GM21360 (cell line): ENCODE measurements around the gene TTC28.

Source experiments
- ATAC-seq: cut with Tn5 transposase; IDR thresholded peaks from one replicate; pipeline ENCODE4 v1.9.1; 2021; ENCODE audit warnings: mild to moderate bottlenecking, moderate library complexity; ENCODE audit not compliant: unreplicated experiment

The TTC28 gene

DNA sequence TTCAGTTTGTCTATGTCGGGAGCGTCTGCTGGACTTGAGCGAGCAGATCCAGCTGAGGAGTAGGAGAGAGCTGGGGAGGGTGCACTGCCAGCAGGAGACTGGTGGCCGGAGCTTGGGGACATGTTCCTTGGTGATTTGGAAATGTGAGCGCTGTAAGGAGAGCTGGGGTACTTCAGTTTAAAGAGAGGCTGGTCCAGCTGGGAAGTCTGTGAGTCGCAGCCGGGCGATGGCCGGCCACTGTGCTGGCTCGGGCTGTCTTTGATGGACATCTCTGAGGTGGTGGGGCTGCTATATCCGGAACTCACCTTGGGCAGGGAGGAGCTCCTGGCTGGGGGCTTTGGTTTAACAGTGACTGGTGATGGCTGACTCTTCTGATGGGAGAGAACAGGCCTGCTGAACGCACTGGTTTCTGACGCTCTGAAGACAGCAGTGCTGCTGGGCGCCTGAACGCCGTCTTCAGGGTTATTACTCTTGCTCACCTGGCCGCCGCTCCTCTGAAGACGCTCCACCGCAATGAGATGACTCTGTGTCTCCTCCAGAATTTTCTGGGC is 696.9 kb downstream of the TTC28 start:
- no peak for ATAC-seq

DNA sequence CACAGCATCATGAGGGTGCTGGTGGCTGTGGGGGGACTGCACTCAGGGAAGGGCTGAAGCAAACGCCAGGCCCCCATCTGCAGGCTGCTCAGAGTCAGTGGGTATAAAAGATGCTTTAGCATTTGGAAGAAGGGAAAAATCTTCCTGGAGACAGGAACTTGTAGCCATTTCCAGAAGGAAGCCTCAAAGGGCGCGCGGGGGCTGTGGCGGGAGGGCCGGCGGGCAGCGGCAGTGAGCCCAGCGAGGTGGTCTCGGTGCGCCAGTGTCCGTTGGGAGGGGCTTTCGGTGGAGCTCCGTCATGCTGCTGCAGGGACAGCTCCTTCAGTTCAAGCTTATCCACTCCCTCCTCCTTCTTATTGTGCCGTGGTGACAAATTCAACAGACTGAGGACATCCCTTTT is 697.5 kb downstream of the TTC28 start:
- no peak for ATAC-seq

DNA sequence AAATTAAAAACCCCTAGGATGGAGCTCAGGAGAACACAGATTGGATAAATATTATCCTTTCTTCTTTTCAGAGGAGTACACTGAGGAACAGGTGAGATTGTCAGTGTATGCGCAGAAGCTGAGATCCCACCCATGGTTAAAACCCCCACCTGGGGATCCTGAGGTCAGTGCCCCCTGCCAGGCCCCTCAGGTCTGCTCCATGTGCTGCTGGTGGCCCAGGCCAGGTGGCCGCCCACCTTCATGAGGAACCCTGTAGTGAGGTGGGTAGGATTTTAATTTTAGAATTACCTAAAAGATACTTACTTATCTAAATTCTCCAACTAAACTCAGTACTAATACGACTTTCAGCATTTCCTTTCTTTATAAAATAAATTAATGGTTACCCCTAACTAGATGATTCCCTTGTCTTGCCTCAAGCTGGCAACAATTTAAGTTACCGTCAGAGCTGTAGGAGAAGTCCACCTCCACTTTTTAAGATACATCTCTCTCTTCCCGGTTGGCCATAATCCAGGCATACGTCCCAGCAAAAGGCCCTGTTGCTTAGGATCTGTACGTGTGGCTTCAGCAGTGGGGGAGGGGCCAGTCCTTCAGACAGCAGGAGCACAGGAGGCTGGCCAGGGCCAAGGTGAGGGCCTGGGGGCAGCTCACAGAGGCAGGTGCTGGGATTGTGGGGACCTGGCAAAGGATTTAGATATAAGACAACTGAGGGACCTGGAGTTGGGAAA is 699.1 kb downstream of the TTC28 start:
- no peak for ATAC-seq

DNA sequence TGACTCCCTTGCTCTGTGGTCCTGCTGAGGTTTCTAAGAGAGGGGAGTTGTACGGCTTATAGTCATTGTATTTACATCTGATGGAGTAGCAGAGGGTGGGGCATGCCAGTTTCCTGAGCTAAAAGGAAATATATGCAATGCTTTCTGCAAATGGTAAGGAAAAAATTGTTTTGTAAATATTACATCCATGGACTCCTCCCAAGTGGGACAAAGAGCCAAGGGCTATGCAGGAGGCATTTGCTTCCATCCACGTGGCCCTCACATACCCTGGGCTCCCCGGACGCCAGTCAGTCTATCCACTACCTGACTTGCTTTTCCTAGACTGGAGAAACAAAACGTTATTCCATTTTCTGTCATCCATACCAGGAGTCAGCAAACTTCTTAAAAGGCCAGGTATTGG is 700.8 kb downstream of the TTC28 start:
- ATAC-seq, result no peak

DNA sequence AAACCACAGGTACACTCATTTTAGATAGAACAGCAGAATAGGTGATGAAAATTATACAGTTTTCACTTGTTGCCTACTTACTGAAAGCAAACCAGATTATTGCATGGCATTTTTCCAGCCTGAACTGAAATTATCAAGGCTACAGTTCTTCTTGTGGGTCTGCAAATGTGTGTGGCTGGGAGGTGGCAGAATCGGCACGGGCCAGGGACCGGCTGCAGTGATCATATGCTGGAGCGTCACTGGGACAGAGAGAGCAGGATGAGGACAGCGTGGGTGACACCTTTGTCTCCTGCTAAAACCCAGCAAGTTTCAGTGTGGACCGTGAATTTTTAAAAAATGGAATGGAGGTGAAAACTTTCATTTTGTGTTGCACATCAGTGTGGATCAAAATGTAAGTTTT is 701.3 kb downstream of the TTC28 start:
- no peak for ATAC-seq

DNA sequence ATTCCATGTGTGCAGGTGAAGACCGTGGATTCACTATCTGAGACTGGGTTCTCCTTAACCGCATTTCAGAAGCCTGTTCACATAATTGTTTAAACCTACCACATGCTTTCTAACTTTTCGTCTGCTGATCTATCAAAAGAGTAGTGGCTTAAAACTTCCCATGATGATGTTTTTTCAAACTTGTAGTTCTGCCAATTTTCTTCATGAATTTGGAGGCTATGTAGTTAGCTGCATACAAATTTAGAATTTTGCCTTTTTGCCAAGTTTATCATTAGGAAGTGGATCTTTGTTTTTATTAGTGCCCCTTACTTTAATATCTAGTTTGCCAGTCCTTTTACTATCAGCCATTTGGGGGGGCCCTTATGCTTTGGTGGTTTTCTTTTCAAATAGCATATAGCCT is 703.1 kb downstream of the TTC28 start:
- no peak for ATAC-seq

DNA sequence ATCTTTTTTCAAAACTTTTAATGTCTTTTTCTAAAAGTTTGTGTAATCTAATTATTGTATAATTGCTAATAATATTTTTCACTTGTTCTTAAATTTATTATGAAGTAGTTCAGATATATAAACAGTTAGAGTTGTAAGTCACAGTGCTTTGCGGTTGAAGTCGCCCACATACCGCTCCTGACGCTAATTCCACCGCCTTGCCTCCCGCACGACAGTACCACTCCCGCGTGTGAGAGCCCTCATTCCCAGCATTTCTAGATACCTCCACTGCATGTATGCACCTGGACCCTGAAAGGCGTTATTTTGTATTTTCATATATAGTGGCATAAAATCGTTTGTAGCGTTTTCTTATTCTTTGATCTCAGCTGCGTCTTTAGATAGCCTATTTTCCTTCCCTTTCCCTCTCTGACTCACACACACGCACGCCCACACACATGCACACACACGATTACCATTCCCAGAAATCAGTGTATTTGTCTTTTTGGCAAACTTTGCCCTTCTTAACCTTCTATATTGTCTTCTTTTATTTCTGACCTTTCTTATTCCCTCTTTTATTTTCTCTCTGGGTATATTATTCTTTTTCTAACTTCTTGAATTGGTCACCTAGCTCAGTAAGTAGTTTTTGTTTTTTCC is 704.1 kb downstream of the TTC28 start:
- no peak for ATAC-seq

DNA sequence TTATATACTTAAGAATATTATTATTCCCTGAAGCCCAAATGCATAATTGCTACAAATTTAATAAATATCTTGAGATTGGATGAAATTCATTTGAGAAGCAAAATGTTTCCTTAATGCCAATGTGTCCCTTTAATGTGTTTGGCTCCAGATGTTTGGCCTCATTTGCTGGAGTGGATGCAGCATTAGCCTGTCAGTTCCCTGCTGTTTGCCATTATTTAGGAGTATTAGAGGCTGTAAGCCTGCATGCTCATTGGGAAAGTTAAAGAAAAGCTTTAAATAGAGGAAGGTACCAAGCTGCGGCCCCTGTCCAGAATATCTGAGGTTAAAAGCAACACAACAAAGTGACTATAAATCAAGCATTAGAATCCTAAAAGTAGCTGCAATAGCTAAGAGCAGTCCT is 705.8 kb downstream of the TTC28 start:
- no peak for ATAC-seq

DNA sequence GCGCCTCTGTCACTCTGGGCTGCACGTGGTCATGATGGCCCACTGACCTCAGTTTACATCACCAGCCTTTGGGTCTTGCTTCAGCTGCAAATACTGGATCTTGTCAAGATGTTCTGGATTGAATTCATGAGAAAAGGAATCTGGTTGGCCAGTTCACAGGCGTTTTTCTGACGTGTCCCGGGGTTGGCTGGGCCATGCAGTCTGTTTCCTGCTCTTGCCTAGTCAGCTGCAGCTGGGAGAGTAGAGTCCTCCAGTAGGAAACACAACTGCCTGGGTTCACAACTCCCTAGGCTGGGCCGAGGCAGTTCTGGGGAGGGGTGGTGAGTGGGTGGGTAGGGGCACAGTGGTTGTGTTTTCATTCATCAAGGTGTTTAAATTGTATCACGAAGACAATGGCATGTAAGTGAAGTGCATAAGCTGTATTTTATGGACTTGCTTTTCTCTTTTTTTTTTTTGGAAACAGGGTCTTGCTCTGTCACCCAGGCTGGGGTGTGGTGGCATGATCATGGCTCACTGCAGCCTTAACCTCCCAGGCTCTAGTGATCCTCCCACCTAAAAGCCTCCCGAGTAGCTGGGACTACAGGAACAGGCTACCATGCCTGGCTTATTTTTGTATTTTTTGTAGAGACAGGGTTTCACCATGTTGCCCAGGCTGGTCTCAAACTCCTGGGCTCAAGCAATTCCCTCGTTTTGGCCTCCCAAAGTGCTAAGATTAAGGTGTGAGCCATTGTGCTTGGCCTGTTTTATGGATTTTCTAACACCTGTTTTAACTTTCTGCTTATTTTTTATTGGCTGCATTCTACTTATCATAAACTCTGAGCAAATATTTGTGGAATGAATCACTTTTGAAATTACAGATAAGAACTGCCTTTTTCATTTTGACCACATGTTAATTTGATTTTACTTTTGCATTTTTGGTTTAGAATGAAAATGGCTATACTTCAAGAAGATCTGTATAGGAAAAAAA is 706.6 kb downstream of the TTC28 start:
- ATAC-seq, result no peak

DNA sequence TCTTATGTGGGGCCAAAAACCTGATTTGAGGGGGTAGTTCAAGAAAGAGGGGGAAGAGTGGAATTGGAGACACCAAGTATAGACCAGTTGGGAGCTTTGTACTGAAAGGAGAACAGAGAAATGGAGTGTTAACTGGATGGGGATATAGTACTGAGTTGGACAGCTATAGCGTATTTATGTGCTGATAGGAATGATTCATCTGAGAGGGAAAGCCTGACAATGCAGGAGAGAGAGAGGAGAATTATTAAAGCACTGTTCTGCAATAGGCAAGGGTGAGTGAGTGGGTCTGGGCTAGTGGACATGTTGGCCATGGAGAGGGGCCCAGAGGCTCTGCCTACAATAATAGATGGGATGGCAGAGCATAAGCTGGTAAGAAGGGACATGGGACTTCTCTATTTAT is 707.7 kb downstream of the TTC28 start:
- ATAC-seq, result no peak

DNA sequence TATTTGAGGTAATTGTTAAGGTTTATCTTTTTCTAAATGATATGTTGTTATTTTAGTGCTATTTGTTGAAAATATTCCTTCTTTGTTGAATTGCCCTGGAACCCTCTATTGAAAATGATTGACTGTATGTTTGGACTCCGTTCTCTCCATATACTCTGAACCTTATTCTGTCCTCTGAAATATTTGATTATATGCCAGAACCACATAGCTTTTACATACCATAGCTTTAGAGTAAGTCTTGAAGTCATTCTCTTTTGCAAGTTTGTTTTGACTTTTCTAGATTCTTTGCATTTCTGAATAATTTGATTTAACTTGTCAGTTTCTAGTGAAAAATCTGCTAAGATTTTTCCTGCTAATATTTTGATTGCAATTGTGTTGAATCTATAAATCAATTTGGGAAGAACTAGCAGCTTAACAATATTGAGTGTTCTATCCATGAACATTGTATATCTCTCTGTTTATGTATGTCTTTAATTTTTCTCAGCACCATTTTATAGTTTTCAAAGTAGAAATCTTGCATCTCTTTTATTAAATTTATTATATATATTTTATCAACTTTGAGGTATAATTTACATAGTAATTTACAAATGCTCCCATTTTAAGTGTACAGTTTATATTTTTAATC is 708.9 kb downstream of the TTC28 start:
- no peak for ATAC-seq

DNA sequence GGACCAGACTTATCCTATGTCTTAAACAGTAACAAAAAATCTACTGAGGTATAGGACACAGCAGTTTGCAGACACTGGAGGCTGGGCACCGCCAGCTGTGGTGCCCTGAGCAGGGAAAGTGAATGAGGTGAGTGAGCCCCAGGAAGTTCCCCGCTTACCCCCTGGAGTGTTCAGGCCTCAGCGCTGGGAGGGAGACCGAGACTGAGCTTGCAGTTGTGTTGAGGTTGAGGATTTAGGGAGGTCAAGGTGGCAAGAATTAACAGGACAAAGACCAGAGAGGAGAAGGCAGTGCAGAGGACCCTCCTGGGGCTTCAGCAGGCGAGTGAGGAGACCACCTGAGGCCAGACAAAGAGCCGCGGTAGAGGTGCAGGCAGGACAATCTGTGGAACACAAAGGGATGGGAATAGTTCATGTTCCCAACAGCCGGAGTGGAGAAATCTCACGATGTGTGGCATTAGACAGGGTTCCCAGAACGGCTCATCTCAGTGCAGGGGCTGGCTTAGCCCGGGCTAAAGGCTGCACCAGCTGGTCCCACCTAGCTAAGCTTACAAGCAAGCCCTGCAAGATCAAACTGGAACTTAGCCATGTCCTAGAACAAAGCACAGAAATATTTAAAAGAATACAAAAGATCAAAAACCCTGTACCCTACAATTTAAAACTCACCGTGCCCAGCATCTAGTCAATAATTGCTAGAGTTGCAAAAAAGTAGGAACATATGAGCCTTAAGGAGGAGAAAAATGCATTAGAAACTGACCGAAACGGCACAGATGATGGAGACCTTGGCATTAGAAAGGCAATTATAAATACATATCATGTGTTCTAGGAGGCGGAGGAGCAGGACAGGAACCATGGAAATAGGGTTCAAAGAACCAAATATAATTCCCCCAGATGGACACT is 713.2 kb downstream of the TTC28 start:
- no peak for ATAC-seq

DNA sequence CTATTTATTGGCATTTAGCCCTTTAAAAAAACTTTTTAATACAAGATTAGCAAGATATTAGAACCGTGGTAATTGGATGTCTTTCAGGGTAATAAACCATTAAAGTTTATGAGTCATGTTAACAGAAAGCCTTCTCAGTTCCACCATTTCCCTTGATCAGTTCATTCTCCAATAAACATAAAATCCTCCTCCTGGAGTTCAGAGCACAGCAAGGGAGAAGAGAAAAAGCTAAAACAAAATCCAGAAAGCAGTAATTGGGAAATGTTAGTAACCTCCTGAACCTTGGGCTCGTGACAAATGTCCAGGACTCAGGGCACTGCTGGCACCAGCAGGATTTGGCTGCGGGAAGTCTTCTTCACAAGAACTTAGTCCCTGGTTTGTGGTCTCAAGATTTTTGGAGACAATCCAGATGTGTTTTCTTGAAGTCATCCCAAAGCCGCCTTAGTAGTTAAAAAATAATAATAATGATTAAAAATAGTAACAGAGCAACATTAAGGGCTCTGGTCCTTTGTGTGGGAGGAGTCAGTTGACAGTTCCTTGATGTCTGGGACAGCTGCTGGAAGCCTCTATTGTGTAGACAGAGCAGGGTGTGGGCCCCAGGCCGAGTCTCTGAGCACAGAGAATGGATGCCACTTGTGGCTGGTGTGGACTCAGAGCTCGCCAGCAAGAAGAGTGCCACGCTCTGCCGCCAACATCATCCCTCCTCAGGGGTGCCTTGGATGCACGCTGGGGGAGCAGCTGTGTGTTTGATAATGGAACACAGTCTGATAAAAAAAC is 717.2 kb downstream of the TTC28 start:
- no peak for ATAC-seq

DNA sequence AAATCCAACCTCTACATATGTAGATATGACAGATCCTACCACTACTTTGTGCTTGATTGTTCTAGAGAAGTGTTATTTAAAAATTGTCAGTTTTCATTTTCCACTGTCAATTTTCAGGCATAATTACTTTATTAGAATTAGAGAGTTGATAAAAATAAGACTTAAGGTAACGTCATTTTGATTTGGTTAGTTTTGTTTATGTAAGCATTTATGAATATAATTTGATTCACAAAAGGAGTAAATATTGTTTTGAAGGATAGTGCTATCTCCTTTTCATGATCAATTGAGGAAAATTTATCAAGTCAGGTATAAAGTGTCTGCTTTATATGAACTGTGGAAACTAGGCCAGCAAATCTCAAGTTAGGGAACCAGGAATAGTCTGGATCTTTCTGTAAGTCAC is 718.0 kb downstream of the TTC28 start:
- no peak for ATAC-seq

DNA sequence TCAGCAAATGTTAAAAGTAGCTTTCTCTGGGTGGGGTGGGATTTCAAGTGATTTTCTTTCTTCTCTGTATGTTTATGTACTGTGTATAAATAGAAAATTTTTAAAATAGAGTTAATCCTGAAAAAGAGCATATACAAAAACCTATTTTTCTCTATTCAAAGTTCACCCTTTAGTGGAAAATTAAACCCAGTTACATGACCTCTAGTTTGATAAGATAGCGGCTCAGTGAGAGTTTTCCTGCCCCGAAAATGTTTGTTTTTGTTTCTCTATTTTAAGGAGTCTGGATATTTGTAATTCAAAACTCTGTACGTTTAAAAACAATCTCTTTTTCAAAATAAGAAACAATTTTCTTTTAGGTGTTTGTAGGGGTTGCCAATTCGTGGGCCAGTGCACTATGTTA is 718.5 kb downstream of the TTC28 start:
- ATAC-seq, result no peak

DNA sequence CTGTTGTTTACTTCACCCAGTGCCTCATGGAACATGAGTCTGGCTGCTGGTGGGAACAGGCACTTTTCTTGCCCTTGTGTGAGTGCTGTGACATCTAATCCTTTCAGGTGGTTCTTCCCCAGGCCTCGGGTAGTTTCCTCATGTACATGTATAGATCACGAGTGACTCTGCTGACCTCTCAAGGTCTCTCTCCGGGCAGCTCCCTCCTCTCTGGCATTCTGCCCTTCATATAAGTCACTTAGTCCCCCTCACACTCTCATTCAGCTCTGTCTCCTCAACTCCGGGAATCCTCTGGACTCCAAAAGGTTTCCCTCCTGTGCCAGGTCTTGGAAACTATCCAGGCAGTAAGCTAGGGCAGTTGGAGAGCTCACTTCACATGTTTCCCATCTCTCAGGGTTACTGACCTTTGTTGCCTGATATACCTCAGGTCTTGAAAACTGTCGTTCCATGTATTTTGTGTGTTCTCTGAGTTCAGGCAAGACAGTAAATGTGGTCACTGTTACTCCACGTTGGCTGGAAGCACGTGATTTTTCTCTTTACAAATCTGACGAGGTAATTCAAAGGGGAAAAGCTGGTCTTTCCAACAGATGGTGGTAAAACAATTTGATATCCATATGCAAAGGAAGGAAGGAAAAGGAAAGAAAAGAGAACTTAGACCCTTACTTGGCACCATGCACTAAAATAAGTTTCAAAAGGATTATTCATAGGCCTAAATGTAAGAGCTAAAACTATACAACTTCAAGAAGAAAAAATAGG is 720.1 kb downstream of the TTC28 start:
- no peak for ATAC-seq

DNA sequence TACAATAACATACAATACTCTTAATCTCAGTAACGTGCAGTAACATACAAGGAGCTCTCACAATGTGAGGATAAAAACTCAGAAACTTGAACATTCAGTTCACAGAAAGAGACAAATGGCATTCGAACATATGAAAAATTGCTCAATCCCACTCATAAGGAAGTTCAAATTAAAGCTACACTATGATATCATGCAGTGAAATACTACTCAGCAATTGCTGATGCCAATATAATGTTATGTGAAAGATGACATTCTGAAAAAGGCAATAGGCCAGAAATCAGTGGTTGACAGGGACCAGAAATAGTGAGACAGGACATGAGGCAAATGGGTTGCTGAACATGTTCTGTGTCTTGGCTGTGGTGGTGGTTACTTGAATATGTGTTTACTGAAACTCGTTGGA is 726.9 kb downstream of the TTC28 start:
- ATAC-seq, result no peak

DNA sequence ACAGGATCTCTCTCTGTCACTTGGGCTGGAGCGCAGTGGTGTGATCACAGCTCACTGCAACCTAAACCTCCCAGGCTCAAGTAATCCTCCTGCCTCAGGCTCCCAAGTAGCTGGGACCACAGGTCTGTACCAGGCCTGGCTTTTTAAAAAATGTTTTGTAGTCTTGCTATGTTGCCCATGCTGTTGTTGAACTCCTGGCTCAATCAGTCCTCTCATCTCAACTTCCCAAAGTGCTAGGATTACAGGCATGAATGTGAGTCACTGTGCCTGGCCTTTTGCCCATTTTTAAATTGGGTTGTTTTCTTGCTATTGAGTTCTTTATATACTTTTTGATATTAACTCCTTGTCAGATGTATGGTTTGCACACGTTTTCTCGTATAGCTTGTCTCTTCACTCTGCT is 727.5 kb downstream of the TTC28 start:
- no peak for ATAC-seq

DNA sequence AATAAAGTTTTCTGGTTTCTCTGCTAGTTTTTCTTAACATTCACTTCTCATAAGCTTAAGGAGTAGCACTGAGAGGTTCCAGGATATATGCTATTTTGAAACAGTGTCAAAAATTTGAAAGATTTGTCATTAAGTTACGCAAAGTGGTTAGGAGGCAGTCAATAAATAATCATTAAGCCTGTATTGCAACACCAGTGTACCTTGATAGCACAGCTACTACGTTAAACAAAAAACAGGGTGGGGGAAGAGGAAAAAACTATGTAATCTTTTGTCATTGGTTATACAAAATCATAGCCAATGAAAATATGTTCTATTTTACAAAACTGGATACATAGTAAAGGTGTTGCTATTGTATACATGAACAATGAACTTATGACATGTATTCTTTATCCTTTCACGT is 730.2 kb downstream of the TTC28 start:
- ATAC-seq, result no peak
